Stimulated activated naive CD4-positive, alpha-beta T cell (primary cell): ENCODE data around the gene FNIP1.
"Not testable (repeated sequence)": the region's sequence is repeated elsewhere in the genome, so short reads cannot be mapped to it uniquely, and the experiment has no call there.

Experiments
- DNase-seq, 6 experiments: peaks; one replicate each; lab custom pipeline; 2025; lab: John Stamatoyannopoulos, UW

FNIP1 gene

GRCh38 chr5:131684595-131684994 is 112.2 kb downstream of the FNIP1 start:
- no peak for DNase-seq

- no peak for DNase-seq
Measured at GRCh38 chr5:131684051-131684450, 112.8 kb downstream of the FNIP1 start.

- DNase-seq: no peak
Measured at GRCh38 chr5:131682826-131683225, 114.0 kb downstream of the FNIP1 start.

- DNase-seq: no peak
Measured at GRCh38 chr5:131682175-131682574, 114.6 kb downstream of the FNIP1 start.

- no peak for DNase-seq
Measured at GRCh38 chr5:131679911-131680310, 116.9 kb downstream of the FNIP1 start.

- not testable (repeated sequence) for DNase-seq
Measured at GRCh38 chr5:131678273-131678672, 118.5 kb downstream of the FNIP1 start.

- no peak for DNase-seq
Measured at GRCh38 chr5:131677115-131677514, 119.7 kb downstream of the FNIP1 start.

- DNase-seq: no peak
Measured at GRCh38 chr5:131672776-131673175, 124.0 kb downstream of the FNIP1 start.

- no peak for DNase-seq
Measured at GRCh38 chr5:131671994-131672655, 124.7 kb downstream of the FNIP1 start.

GRCh38 chr5:131671409-131671808 is 125.4 kb downstream of the FNIP1 start:
- DNase-seq: no peak

- no peak for DNase-seq
Measured at GRCh38 chr5:131664929-131665328, 131.9 kb downstream of the FNIP1 start.

- no peak for DNase-seq
Measured at GRCh38 chr5:131661933-131662332, 134.9 kb downstream of the FNIP1 start.

GRCh38 chr5:131659841-131660240 is 137.0 kb downstream of the FNIP1 start:
- no peak for DNase-seq

GRCh38 chr5:131659290-131659689 is 137.5 kb downstream of the FNIP1 start:
- DNase-seq: no peak

GRCh38 chr5:131654776-131655175 is 142.0 kb downstream of the FNIP1 start:
- DNase-seq: no peak

GRCh38 chr5:131654309-131654708 is 142.5 kb downstream of the FNIP1 start:
- DNase-seq: no peak

- DNase-seq: no peak
Measured at GRCh38 chr5:131649161-131649560, 147.7 kb downstream of the FNIP1 start.

GRCh38 chr5:131647048-131647769 is 149.6 kb downstream of the FNIP1 start:
- DNase-seq: no peak

- DNase-seq: no peak
Measured at GRCh38 chr5:131644822-131645221, 152.0 kb downstream of the FNIP1 start.

- DNase-seq: no peak
Measured at GRCh38 chr5:131644370-131644769, 152.4 kb downstream of the FNIP1 start.

GRCh38 chr5:131641494-131641893 is 155.3 kb downstream of the FNIP1 start:
- no peak for DNase-seq

GRCh38 chr5:131640043-131640856 is 156.6 kb downstream of the FNIP1 start:
- DNase-seq: peak; percentile 29 to 63 (median 40)

- no peak for DNase-seq
Measured at GRCh38 chr5:131639148-131639547, 157.7 kb downstream of the FNIP1 start.
